NCI-H2107 treated with DMSO at 0.1 percent for 48 hours (cell line): ENCODE data around the gene HOMER2.

Source experiments
- DNase-seq: peaks from one replicate; lab custom pipeline; 2025; ENCODE audit not compliant: unreplicated experiment; lab: John Stamatoyannopoulos, UW

Gene HOMER2

GRCh38 chr15:82931221-82931620, 21.3 kb downstream of the HOMER2 start:
- no peak for DNase-seq

GRCh38 chr15:82930461-82930860, 22.1 kb downstream of the HOMER2 start:
- DNase-seq = no peak

GRCh38 chr15:82928711-82929110, 23.8 kb downstream of the HOMER2 start:
- no peak for DNase-seq

GRCh38 chr15:82923744-82924143, 28.8 kb downstream of the HOMER2 start:
- no peak for DNase-seq

- no peak for DNase-seq
Measured at GRCh38 chr15:82922737-82923136, 29.8 kb downstream of the HOMER2 start.

- DNase-seq = no peak
Measured at GRCh38 chr15:82921939-82922338, 30.6 kb downstream of the HOMER2 start.

- no peak for DNase-seq
Measured at GRCh38 chr15:82921242-82921641, 31.3 kb downstream of the HOMER2 start.

GRCh38 chr15:82919231-82919886, 33.2 kb downstream of the HOMER2 start:
- no peak for DNase-seq

GRCh38 chr15:82918607-82919230, 33.8 kb downstream of the HOMER2 start:
- DNase-seq = no peak

GRCh38 chr15:82918162-82918561, 34.4 kb downstream of the HOMER2 start:
- DNase-seq = no peak

- no peak for DNase-seq
Measured at GRCh38 chr15:82917249-82917648, 35.3 kb downstream of the HOMER2 start.

GRCh38 chr15:82916161-82916952, 36.2 kb downstream of the HOMER2 start:
- DNase-seq = no peak

- no peak for DNase-seq
Measured at GRCh38 chr15:82914396-82914795, 38.1 kb downstream of the HOMER2 start.

- DNase-seq = no peak
Measured at GRCh38 chr15:82911458-82911857, 41.1 kb downstream of the HOMER2 start.

- no peak for DNase-seq
Measured at GRCh38 chr15:82910721-82911120, 41.8 kb downstream of the HOMER2 start.

- DNase-seq = no peak
Measured at GRCh38 chr15:82909080-82909815, 43.3 kb downstream of the HOMER2 start.

GRCh38 chr15:82907350-82907749, 45.2 kb downstream of the HOMER2 start:
- no peak for DNase-seq

GRCh38 chr15:82904574-82904973, 47.9 kb downstream of the HOMER2 start:
- DNase-seq = no peak

- no peak for DNase-seq
Measured at GRCh38 chr15:82903511-82903910, 49.0 kb downstream of the HOMER2 start.

GRCh38 chr15:82901114-82901805, 51.3 kb downstream of the HOMER2 start:
- no peak for DNase-seq

- no peak for DNase-seq
Measured at GRCh38 chr15:82900511-82901060, 51.9 kb downstream of the HOMER2 start.
